Aorta (tissue), 5 donors: ENCODE data around the gene TSTD1. TPM values are rescaled to one million over a fixed set of nuclear protein-coding genes. Genes with fewer than 3 reads are reported as not detected.
"Not testable (repeated sequence)": the region's sequence is repeated elsewhere in the genome, so short reads cannot be mapped to it uniquely, and the experiment has no call there.

ENCODE experiments used
- ATAC-seq: fragments of 200-7000 bp; cut with Tn5 transposase; one replicate; pipeline ENCODE4 v1.9.1; 2022; ENCODE audit warnings: moderate library complexity; ENCODE audit not compliant: low FRiP score
- DNase-seq, 2 donors: peaks; one replicate each; pipeline ENCODE4 v3.0.0-alpha.2; 2020
- H3K27ac ChIP-seq, 2 donors: one replicate each; pipeline ENCODE4 v1.5.1; 2013; ENCODE audit warnings: low read length in 2 of 2, mild to moderate bottlenecking in 2 of 2, moderate library complexity in 2 of 2, control low read depth in 1 of 2, inconsistent platforms in 1 of 2, low read depth in 1 of 2
- H3K27me3 ChIP-seq, 2 donors: one replicate each; pipeline ENCODE4 v1.6.1; 2013; ENCODE audit warnings: control low read depth in 1 of 2, low read length in 1 of 2, mild to moderate bottlenecking in 1 of 2, moderate library complexity in 1 of 2; ENCODE audit not compliant: insufficient read depth in 2 of 2, control insufficient read depth in 1 of 2
- H3K36me3 ChIP-seq, 2 donors: one replicate each; pipeline ENCODE4 v1.6.1; 2013; ENCODE audit warnings: control low read depth in 1 of 2, low read length in 1 of 2, mild to moderate bottlenecking in 1 of 2; ENCODE audit not compliant: insufficient read depth in 2 of 2, control insufficient read depth in 1 of 2
- H3K4me1 ChIP-seq, 2 donors: one replicate each; pipeline ENCODE4 v1.6.1; 2013; ENCODE audit warnings: low read length in 2 of 2, control low read depth in 1 of 2, mild to moderate bottlenecking in 1 of 2, moderate library complexity in 1 of 2; ENCODE audit not compliant: insufficient read depth in 2 of 2, control insufficient read depth in 1 of 2
- H3K4me3 ChIP-seq, 2 donors: one replicate each; pipeline ENCODE4 v1.5.1; 2013; ENCODE audit warnings: low read length in 2 of 2, control low read depth in 1 of 2, mild to moderate bottlenecking in 1 of 2
- H3K9me3 ChIP-seq: one replicate; pipeline ENCODE4 v1.6.1; 2013; ENCODE audit warnings: mild to moderate bottlenecking, low read length; ENCODE audit not compliant: control insufficient read depth
- WGBS, 2 donors: extraction: QIAGEN DNeasy Blood & Tissue Kit; methylation state at CpG; one replicate each; pipeline ENCODE4 v1.1.7; 2013; 5-methylcytosine and 5-hydroxymethylcytosine counted together
- intact Hi-C, 2 donors: fragments of 100-400 bp; cut with DNase I; formaldehyde crosslinking; loops; one replicate each; pipeline versions ENCODE4 v1.14.2 to v1.15.0; 2022
- polyA plus RNA-seq, 2 donors: library from polyadenylated mRNA; stranded (reverse); fragments of 200-250 nt; gene quantifications; one replicate each; pipeline ENCODE4 v1.2.3, GENCODE V29; 2013
- total RNA-seq, 2 donors: library from RNA; stranded (reverse); fragmentation: NEBNext Ultra II Directional; extraction: Animal tissue kit (Norgen Biotek cat#: 25700); gene quantifications; one replicate each; pipeline ENCODE4 v1.2.1, GENCODE V29; 2021
- donor health status: healthy with polysubstance abuse.
- donor health status: Bipolar disorder and iron deficiency.
- donor health status: DM: no; HTN: no; CAD: no.
- donor health status: DM: no; HTN: no; CAD: no.
- donor health status: DM: yes; HTN: yes; CAD: no.

TSTD1 gene
- total and polyA plus RNA-seq, 4 donors = 9.1 to 31.9 (median 12.9) TPM

DNA sequence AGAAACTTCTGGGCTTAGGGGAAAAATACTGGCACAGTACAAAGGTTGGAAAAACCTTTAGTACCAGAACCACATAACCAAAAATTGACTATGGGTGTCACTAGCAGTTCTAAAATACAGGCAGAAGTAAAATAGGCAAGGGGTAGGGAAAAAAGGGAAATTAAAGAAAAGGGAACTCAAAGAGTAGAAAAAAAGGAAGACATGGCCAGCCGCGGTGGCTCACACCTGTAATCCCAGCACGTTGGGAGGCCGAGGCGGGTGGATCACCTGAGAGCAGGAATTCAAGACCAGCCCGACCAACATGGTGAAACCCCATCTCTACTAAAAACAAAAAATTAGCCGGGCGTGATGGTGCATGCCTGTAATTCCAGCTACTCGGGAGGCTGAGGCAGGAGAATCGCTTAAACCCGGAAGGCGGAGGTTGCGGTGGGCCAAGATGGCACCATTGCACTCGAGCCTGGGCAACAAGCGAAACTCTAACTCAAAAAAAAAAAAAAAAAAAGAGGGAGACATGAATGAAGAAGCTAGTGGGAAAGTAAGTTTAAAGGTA, 19.6 kb downstream of the TSTD1 start:
- 90 to 91% methylated on average over 15 of the region's 15 CpGs for WGBS, 2 donors
- H3K27ac ChIP-seq, H3K4me3 ChIP-seq: not testable (repeated sequence)

DNA sequence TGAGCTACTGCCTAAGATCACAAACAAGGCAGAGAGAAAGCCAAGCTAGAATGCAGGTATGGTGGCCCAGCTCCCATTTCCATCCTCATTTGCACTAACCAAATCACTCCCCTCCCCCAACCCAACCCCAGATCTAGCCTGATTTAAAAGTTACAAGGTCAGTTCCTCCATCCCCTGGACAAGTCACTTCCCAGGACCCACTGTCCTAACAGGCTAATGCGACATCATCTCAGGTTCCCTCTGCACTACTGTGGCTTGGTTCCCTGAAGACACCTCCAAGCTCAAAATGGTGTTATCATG, 20.2 kb downstream of the TSTD1 start:
- ATAC-seq (no peak), DNase-seq (no peak)
- intact Hi-C loops = no loop called here
- Histone ChIP-seq H3K4me3 (no peak overlapping the region), H3K4me1 (no peaks in the 10 kb centered on the region), H3K27me3 (no peaks in the 10 kb centered on the region), H3K9me3 (no peaks in the 10 kb centered on the region), H3K36me3 (no peaks in the 10 kb centered on the region), H3K27ac (no peak overlapping the region)
- 94 to 96% methylated on average over 1 of the region's 1 CpG for WGBS, 2 donors

More for the DNA sequence above, 19.6 kb downstream of the TSTD1 start:
- H3K4me1 ChIP-seq, DNase-seq, H3K36me3 ChIP-seq, H3K9me3 ChIP-seq, intact Hi-C loops, H3K27me3 ChIP-seq, ATAC-seq: not testable (repeated sequence)

DNA sequence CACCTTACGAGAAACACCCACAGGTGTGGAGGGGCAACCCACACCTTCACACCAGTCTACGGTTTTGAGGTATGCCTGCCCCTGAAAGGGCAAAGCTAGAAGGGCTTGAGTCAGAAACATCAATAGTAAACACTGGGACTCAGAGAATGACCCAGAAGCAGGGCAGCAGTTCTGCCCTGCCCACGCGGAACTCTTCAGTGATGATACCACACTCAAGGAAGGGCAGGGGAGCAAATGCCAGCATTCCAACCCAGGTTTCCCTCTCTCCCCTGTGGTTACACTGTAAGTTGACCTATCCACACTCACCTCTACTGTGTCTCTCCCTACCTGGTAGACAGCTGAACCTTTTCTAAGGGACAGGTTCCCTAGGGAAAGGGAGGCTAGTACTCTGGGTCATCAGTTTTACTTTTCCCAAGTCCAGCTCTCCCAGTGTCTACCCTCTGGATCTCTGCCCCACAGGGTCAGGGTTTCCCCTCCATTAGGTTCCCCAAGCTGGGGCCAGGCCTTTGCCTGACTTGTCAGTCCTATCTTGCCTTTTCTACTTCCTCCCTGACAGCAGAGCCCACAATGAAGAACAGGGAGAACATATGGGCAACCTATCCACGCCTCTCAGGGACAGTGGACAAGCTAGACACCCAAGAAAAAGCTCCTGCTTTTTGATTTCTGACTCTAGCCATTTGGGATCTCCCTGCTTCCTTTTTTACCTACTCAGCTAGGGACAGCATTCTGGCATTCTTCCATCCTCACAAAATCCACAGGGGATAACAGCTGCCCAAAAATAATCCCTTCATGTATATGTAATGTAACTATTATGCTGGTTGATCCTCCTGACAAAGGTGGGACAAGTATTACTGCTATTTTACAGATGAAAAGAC, 20.8 kb downstream of the TSTD1 start:
- H3K27ac ChIP-seq = no peak overlapping the region
- ATAC-seq = no peak
- H3K4me3 ChIP-seq = no peak overlapping the region
- H3K4me1 ChIP-seq = no peaks in the 10 kb centered on the region
- WGBS, 2 donors = 86 to 87% methylated on average over 5 of the region's 5 CpGs
- H3K9me3 ChIP-seq = no peaks in the 10 kb centered on the region
- DNase-seq = no peak
- intact Hi-C loops = no loop called here
- no peaks in the 10 kb centered on the region for H3K27me3 ChIP-seq
- H3K36me3 ChIP-seq = no peaks in the 10 kb centered on the region

DNA sequence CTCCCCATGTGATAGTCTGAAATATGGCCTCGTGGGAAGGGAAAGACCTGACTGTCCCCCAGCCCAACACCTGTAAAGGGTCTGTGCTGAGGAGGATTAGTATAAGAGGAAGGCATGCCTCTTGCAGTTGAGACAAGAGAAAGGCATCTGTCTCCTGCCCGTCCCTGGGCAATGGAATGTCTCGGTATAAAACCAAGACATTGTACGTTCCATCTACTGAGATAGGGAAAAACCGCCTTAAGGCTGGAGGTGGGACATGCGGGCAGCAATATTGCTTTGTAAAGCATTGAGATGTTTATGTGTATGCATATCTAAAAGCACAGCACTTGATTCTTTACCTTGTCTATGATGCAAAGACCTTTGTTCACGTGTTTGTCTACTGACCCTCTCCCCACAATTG, 21.6 kb downstream of the TSTD1 start:
- H3K9me3 ChIP-seq, intact Hi-C loops, H3K27me3 ChIP-seq, H3K4me3 ChIP-seq, ATAC-seq, H3K36me3 ChIP-seq, H3K4me1 ChIP-seq, H3K27ac ChIP-seq, DNase-seq: not testable (repeated sequence)
- WGBS, 2 donors = 78 to 83% methylated on average over 6 to 7 of the region's 7 CpGs

DNA sequence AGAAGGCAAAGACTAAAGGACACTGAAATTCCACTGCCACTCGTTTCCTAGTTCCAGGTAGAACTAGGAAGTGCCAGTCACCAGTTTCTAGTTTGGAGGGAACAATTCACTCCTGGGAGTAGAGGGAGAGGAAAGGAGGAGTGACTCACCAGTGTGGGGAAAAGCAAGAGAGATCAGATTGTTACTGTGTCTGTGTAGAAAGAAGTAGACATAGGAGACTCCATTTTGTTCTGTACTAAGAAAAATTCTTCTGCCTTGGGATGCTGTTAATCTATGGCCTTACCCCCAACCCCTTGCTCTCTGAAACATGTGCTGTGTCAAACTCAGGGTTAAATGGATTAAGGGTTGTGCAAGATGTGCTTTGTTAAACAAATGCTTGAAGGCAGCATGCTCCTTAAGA, 22.1 kb downstream of the TSTD1 start:
- intact Hi-C loops, H3K4me3 ChIP-seq, H3K4me1 ChIP-seq, H3K36me3 ChIP-seq, DNase-seq, ATAC-seq, H3K27me3 ChIP-seq, H3K9me3 ChIP-seq, H3K27ac ChIP-seq: not testable (repeated sequence)
- WGBS, 2 donors = 63 to 74% methylated on average over 1 of the region's 1 CpG

DNA sequence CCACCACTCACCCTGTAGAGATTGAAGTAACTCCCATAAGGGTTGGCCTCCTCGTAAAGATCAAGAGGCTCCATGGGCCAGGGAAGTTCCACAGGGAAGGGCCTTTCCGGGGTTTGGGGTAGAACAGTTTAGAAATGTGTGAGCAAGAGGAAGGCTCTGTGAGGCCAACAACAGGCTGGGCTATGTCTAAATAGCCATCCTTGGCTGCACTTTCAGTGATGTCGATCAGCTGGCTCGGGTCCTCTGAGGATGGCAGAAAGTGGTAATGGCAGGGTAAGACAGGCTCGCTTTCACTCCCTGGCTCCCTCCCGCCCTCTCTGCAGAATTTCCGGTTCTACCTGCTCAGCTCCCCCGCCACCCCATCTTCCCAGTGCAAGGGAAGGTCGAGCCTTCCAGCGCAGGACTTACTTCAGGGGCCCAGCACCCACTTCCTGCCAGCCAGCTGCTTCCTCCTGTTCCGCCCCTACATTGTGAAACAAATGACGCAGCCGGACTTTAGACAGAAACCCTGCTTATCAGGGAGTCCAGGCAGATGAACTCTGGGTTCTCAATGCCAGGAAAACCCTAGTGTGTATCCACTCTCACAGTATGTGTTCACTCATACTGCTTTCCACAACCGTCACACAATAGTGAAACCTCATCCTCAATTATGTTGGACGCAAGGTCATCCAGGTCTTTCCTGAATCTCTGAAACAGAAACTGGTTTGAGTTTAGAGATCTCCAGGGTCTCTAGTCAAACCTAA, 25.1 kb downstream of the TSTD1 start:
- no peak overlapping the region for H3K27ac ChIP-seq
- H3K4me3 ChIP-seq = no peak overlapping the region
- intact Hi-C loops = no loop called here
- H3K27me3 ChIP-seq = no peaks in the 10 kb centered on the region
- H3K9me3 ChIP-seq = no peaks in the 10 kb centered on the region
- H3K36me3 ChIP-seq = no peaks in the 10 kb centered on the region
- H3K4me1 ChIP-seq = no peaks in the 10 kb centered on the region
- DNase-seq = peak; percentile 81 to 88
- ATAC-seq = peak; percentile 91
- 77 to 80% methylated on average over 15 of the region's 15 CpGs for WGBS, 2 donors

DNA sequence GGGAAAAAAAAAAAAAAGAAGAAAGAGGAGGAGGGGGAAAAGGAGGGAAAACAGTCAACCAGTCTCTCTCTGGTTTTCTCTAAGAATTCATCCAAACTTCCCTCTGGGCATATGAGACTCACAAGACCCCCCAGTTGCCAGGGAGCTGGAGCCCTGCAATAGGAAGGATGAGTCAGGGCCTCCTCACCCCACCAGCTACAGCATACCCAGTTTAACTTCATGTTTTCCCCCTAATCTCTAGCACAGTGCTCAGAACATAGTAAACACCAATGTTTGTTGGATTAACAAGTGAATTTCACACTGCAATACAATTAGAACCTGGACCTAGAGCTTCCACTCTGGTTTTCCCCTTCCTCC, 25.7 kb downstream of the TSTD1 start:
- no peaks in the 10 kb centered on the region for H3K4me1 ChIP-seq
- intact Hi-C loops = no loop called here
- H3K27ac ChIP-seq = no peak overlapping the region
- no peaks in the 10 kb centered on the region for H3K27me3 ChIP-seq
- H3K4me3 ChIP-seq = no peak overlapping the region
- no peaks in the 10 kb centered on the region for H3K9me3 ChIP-seq
- ATAC-seq (peak; percentile 13), DNase-seq (no peak)
- H3K36me3 ChIP-seq = no peaks in the 10 kb centered on the region

DNA sequence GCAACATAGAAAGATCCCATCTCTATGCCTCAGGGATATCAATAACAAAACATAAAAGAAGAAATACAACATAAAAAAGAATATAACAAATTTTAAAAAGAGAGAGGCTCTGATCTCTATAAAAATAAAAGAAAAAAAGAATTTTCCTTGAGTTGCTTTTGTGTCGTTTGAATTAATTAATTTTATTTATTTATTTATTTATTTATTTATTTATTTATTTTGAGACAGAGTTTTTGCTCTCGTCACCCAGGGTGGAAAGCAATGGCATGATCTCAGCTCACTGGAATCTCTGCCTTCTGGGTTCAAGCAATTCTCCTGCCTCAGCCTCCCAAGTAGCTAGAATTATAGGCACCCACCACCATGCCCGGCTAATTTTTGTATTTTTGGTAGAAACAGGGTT, 26.3 kb downstream of the TSTD1 start:
- H3K4me1 ChIP-seq = no peaks in the 10 kb centered on the region
- no peaks in the 10 kb centered on the region for H3K9me3 ChIP-seq
- DNase-seq (no peak), ATAC-seq (no peak)
- no peak overlapping the region for H3K27ac ChIP-seq
- WGBS, 2 donors = 90 to 92% methylated on average over 3 of the region's 3 CpGs
- no peak overlapping the region for H3K4me3 ChIP-seq
- intact Hi-C loops = no loop called here
- no peaks in the 10 kb centered on the region for H3K27me3 ChIP-seq
- no peaks in the 10 kb centered on the region for H3K36me3 ChIP-seq
